Naive thymus-derived CD4-positive, alpha-beta T cell (primary cell): ENCODE data around the gene NAP1L1. TPM values are rescaled to one million over a fixed set of nuclear protein-coding genes. Genes with fewer than 3 reads are reported as not detected.

ENCODE experiments used
- ATAC-seq: fragments of 150-1000 bp; cut with Tn5 transposase; 2 replicates; pipeline ENCODE4 v1.10.0; 2021; ENCODE audit warnings: mild to moderate bottlenecking, moderate library complexity
- CTCF ChIA-PET: fragments of 350-600 bp; sonication (Branson Sonifier 250); formaldehyde crosslinking; loops from one replicate; lab custom pipeline; 2021; ENCODE audit warnings: antibody characterized with exemption; lab: Charles Lee
- POLR2A ChIA-PET: fragments of 350-600 bp; sonication (Branson Sonifier 250); formaldehyde crosslinking; loops from one replicate; lab custom pipeline; 2021; ENCODE audit warnings: antibody characterized with exemption, inconsistent platforms; lab: Charles Lee
- DNase-seq, 9 donors: peaks; one replicate each; pipeline versions ENCODE4 v3.0.0 to v3.0.0-alpha.2; 2020 to 2022; ENCODE audit warnings: mixed read lengths in 1 of 9
- H3K27ac ChIP-seq: one replicate; pipeline ENCODE4 v1.7.0; 2013; ENCODE audit warnings: mild to moderate bottlenecking, low read depth, low read length, moderate library complexity
- H3K27me3 ChIP-seq, 2 donors: one replicate each; pipeline ENCODE4 v1.7.0; 2013; ENCODE audit warnings: low read length in 2 of 2, mild to moderate bottlenecking in 2 of 2, moderate library complexity in 2 of 2; ENCODE audit not compliant: control insufficient read depth in 2 of 2, insufficient read depth in 2 of 2
- H3K36me3 ChIP-seq, 3 experiments: 1 replicate in 2 of 3; 2 replicates in 1 of 3; pipeline ENCODE4 v1.7.0; 2013; ENCODE audit warnings: low read length in 3 of 3, mild to moderate bottlenecking in 3 of 3, moderate library complexity in 1 of 3; ENCODE audit not compliant: insufficient read depth in 3 of 3, control insufficient read depth in 2 of 3
- H3K4me1 ChIP-seq, 2 donors: one replicate each; pipeline ENCODE4 v1.7.0; 2013; ENCODE audit warnings: low read length in 2 of 2, mild to moderate bottlenecking in 2 of 2, moderate library complexity in 1 of 2; ENCODE audit not compliant: control insufficient read depth in 2 of 2, insufficient read depth in 2 of 2
- H3K4me3 ChIP-seq: 2 replicates; pipeline ENCODE4 v1.7.0; 2013; ENCODE audit warnings: mild to moderate bottlenecking, low read length
- H3K9me3 ChIP-seq, 3 experiments: 1 replicate in 2 of 3; 2 replicates in 1 of 3; pipeline ENCODE4 v1.7.0; 2013; ENCODE audit warnings: low read length in 3 of 3; ENCODE audit not compliant: control insufficient read depth in 2 of 3
- H3K27ac Mint-ChIP-seq, 9 donors: one replicate each; pipeline ENCODE4 v1.8.0; 2020 to 2022; ENCODE audit warnings: mixed read lengths in 9 of 9, mild to moderate bottlenecking in 8 of 9, moderate library complexity in 5 of 9, inconsistent platforms in 2 of 9
- H3K27me3 Mint-ChIP-seq, 5 donors: one replicate each; pipeline ENCODE4 v1.8.0; 2021 to 2022; ENCODE audit warnings: mixed read lengths in 5 of 5, mild to moderate bottlenecking in 1 of 5
- H3K36me3 Mint-ChIP-seq, 5 donors: one replicate each; pipeline ENCODE4 v1.8.0; 2020 to 2022; ENCODE audit warnings: mixed read lengths in 5 of 5, mild to moderate bottlenecking in 3 of 5, inconsistent platforms in 1 of 5
- H3K4me1 Mint-ChIP-seq, 7 donors: one replicate each; pipeline ENCODE4 v1.8.0; 2020 to 2022; ENCODE audit warnings: mixed read lengths in 7 of 7, mild to moderate bottlenecking in 3 of 7, inconsistent platforms in 1 of 7
- H3K4me3 Mint-ChIP-seq, 10 donors: one replicate each; pipeline ENCODE4 v1.8.0; 2020 to 2022; ENCODE audit warnings: mild to moderate bottlenecking in 10 of 10, mixed read lengths in 10 of 10, moderate library complexity in 6 of 10, inconsistent platforms in 2 of 10
- H3K9me3 Mint-ChIP-seq, 11 donors: one replicate each; pipeline ENCODE4 v1.8.0; 2020 to 2022; ENCODE audit warnings: mixed read lengths in 11 of 11, mild to moderate bottlenecking in 4 of 11, inconsistent platforms in 1 of 11, moderate library complexity in 1 of 11
- intact Hi-C, 2 donors: fragments of 100-400 bp; cut with micrococcal nuclease; formaldehyde crosslinking; loops; one replicate each; pipeline ENCODE4 v1.15.1; 2023
- polyA plus RNA-seq, 2 donors: library from polyadenylated mRNA; unstranded; fragments of 300-500 nt; fragmentation: Illumina TruSeq; gene quantifications; one replicate each; pipeline ENCODE4 v1.2.3, GENCODE V29; 2021
- total RNA-seq, 6 experiments: library from RNA in 5 of 6; stranded (reverse) in 5 of 6; gene quantifications; 1 replicate in 5 of 6; 2 replicates in 1 of 6; pipeline ENCODE4 v1.2.3 and lab custom pipeline; 2021 to 2026

The NAP1L1 gene
- total RNA-seq (100 to 1,000 TPM; 510 to 862 (median 625) TPM), polyA plus RNA-seq (100 to 1,000 TPM; 172 to 199 TPM), total RNA-seq (lab: John Stamatoyannopoulos, UW) (653 reads per million, percentile 98 among the genes with 10 or more reads in this experiment)

GRCh38 chr12:76083904-76084862 is at the start of gene NAP1L1:
Gene NAP1L1 (minus strand): TSS chr12:76084685. CDS start chr12:76074219, 10,466 bp downstream.
- H3K4me3 Mint-ChIP-seq = peak within 1 kb of the TSS; percentile 91 to 100 (median 98)
- H3K4me1 Mint-ChIP-seq = peaks cover 30 to 59% (median 54%) of the 10 kb centered on the region in 7 donors

GRCh38 chr12:76127588-76127987 is 43.1 kb upstream of the NAP1L1 start:
- CTCF ChIA-PET = no interaction called here
- peaks cover 0 to 10% (median 5%) of the 10 kb centered on the region in 5 donors for H3K27me3 Mint-ChIP-seq
- H3K4me3 Mint-ChIP-seq = no peak overlapping the region
- Histone ChIP-seq H3K36me3 (no peaks in the 10 kb centered on the region), H3K4me1 (no peaks in the 10 kb centered on the region), H3K9me3 (no peaks in the 10 kb centered on the region), H3K4me3 (no peak overlapping the region), H3K27ac (no peak overlapping the region), H3K27me3 (no peaks in the 10 kb centered on the region)
- no peak for ATAC-seq
- DNase-seq = no peak
- intact Hi-C loops = no loop called here
- H3K36me3 Mint-ChIP-seq = no peaks in the 10 kb centered on the region
- POLR2A ChIA-PET = no interaction called here
- H3K4me1 Mint-ChIP-seq = peaks cover 0 to 1% (median 0%) of the 10 kb centered on the region in 7 donors
- H3K27ac Mint-ChIP-seq = no peak overlapping the region
- peaks cover 0 to 5% (median 0%) of the 10 kb centered on the region in 11 donors for H3K9me3 Mint-ChIP-seq

More at GRCh38 chr12:76083904-76084862, at the start of gene NAP1L1:
- Mint-ChIP-seq H3K27ac (peak within 1 kb of the TSS; percentile 84 to 100 (median 99)), H3K27me3 (no peaks in the 10 kb centered on the region), H3K9me3 (peaks cover 0 to 5% (median 0%) of the 10 kb centered on the region in 11 donors), H3K36me3 (peaks cover 0 to 23% (median 6%) of the 10 kb centered on the region in 5 donors)
- Histone ChIP-seq H3K36me3 (peaks cover 0 to 6% (median 0%) of the 10 kb centered on the region in 3 experiments), H3K4me3 (peak within 1 kb of the TSS; percentile 79), H3K9me3 (no peaks in the 10 kb centered on the region), H3K4me1 (peaks cover 27 to 28% of the 10 kb centered on the region in 2 donors), H3K27ac (peak within 1 kb of the TSS; percentile 100), H3K27me3 (no peaks in the 10 kb centered on the region)
- DNase-seq (peak; percentile 85 to 96 (median 93)), ATAC-seq (peak; percentile 87)
- CTCF ChIA-PET = no interaction called here
- intact Hi-C loops = loop anchor here (1.0 to 10.0 kb wide), 20 partner anchors 10 to 1547 kb away; partner anchors contain the start of genes ATXN7L3B (in 2 of the 2), BBS10 (in 2 of the 2), GLIPR1 (in 2 of the 2) and KRR1 (in 2 of the 2)
- POLR2A ChIA-PET = interaction anchor here (0.5 to 2.0 kb wide), 9 partner anchors 12 to 1546 kb away, joined by 3 to 10 read pairs (median 3); partner anchors contain the start of genes ATXN7L3B, GLIPR1, KRR1 and OSBPL8

- Histone ChIP-seq H3K27me3 (no peaks in the 10 kb centered on the region), H3K4me3 (no peak overlapping the region), H3K9me3 (no peaks in the 10 kb centered on the region), H3K4me1 (no peaks in the 10 kb centered on the region), H3K27ac (no peak overlapping the region), H3K36me3 (no peaks in the 10 kb centered on the region)
- DNase-seq (no peak), ATAC-seq (no peak)
- peaks cover 0 to 6% (median 0%) of the 10 kb centered on the region in 5 donors for H3K27me3 Mint-ChIP-seq
- no peak overlapping the region for H3K4me3 Mint-ChIP-seq
- CTCF ChIA-PET = no interaction called here
- intact Hi-C loops = no loop called here
- no peaks in the 10 kb centered on the region for H3K9me3 Mint-ChIP-seq
- no peak overlapping the region for H3K27ac Mint-ChIP-seq
- POLR2A ChIA-PET = no interaction called here
- H3K4me1 Mint-ChIP-seq = peaks cover 0 to 1% (median 0%) of the 10 kb centered on the region in 7 donors
- no peaks in the 10 kb centered on the region for H3K36me3 Mint-ChIP-seq
These were observed 40.0 kb upstream of the NAP1L1 start for GRCh38 chr12:76124456-76124855.

- H3K36me3 ChIP-seq = no peaks in the 10 kb centered on the region
- H3K9me3 ChIP-seq = no peaks in the 10 kb centered on the region
- peaks cover 0 to 1% (median 0%) of the 10 kb centered on the region in 7 donors for H3K4me1 Mint-ChIP-seq
- intact Hi-C loops = no loop called here
- ChIA-PET POLR2A (no interaction called here), CTCF (no interaction called here)
- H3K27ac Mint-ChIP-seq = no peak overlapping the region
- no peak overlapping the region for H3K4me3 ChIP-seq
- H3K27ac ChIP-seq = no peak overlapping the region
- no peaks in the 10 kb centered on the region for H3K9me3 Mint-ChIP-seq
- H3K36me3 Mint-ChIP-seq = no peaks in the 10 kb centered on the region
- peaks cover 0 to 5% (median 0%) of the 10 kb centered on the region in 5 donors for H3K27me3 Mint-ChIP-seq
- no peak overlapping the region for H3K4me3 Mint-ChIP-seq
- H3K4me1 ChIP-seq = no peaks in the 10 kb centered on the region
- DNase-seq (no peak), ATAC-seq (no peak)
- no peaks in the 10 kb centered on the region for H3K27me3 ChIP-seq
These were observed 39.1 kb upstream of the NAP1L1 start for GRCh38 chr12:76123259-76124212.

- ChIA-PET POLR2A (no interaction called here), CTCF (no interaction called here)
These were observed 35.4 kb upstream of the NAP1L1 start for GRCh38 chr12:76119887-76120286.

GRCh38 chr12:76117751-76118150 is 33.3 kb upstream of the NAP1L1 start:
- Histone ChIP-seq H3K4me3 (no peak overlapping the region), H3K9me3 (no peaks in the 10 kb centered on the region), H3K4me1 (no peaks in the 10 kb centered on the region), H3K27ac (no peak overlapping the region), H3K36me3 (no peaks in the 10 kb centered on the region), H3K27me3 (no peaks in the 10 kb centered on the region)
- POLR2A ChIA-PET = no interaction called here
- intact Hi-C loops = no loop called here
- Mint-ChIP-seq H3K27ac (no peak overlapping the region), H3K4me1 (no peaks in the 10 kb centered on the region), H3K36me3 (no peaks in the 10 kb centered on the region), H3K27me3 (peaks cover 0 to 6% (median 0%) of the 10 kb centered on the region in 5 donors), H3K9me3 (no peaks in the 10 kb centered on the region), H3K4me3 (no peak overlapping the region)
- ATAC-seq (no peak), DNase-seq (no peak)
- CTCF ChIA-PET = no interaction called here

More at GRCh38 chr12:76119887-76120286, 35.4 kb upstream of the NAP1L1 start:
- no peaks in the 10 kb centered on the region for H3K9me3 Mint-ChIP-seq
- H3K4me3 Mint-ChIP-seq = no peak overlapping the region
- H3K4me3 ChIP-seq = no peak overlapping the region
- DNase-seq = no peak
- no peaks in the 10 kb centered on the region for H3K4me1 ChIP-seq
- no peak overlapping the region for H3K27ac ChIP-seq
- peaks cover 0 to 3% (median 0%) of the 10 kb centered on the region in 5 donors for H3K27me3 Mint-ChIP-seq
- H3K36me3 Mint-ChIP-seq = no peaks in the 10 kb centered on the region
- ATAC-seq = no peak
- intact Hi-C loops = no loop called here
- no peaks in the 10 kb centered on the region for H3K9me3 ChIP-seq
- no peak overlapping the region for H3K27ac Mint-ChIP-seq
- H3K36me3 ChIP-seq = no peaks in the 10 kb centered on the region
- H3K27me3 ChIP-seq = no peaks in the 10 kb centered on the region
- peaks cover 0 to 1% (median 0%) of the 10 kb centered on the region in 7 donors for H3K4me1 Mint-ChIP-seq
